GM12874 (cell line): Measurements from ENCODE around the gene NME3.

Experiments
- CTCF ChIP-seq: IDR thresholded peaks from 2 replicates; pipeline ENCODE4 v1.5.1; 2011; ENCODE audit warnings: low read depth, mild to moderate bottlenecking, control low read depth, low read length, moderate library complexity; ENCODE audit not compliant: insufficient read depth

Gene NME3

GRCh38 chr16:1771188-1771863 lies at the start of gene NME3:
NME3 (minus strand) TSS chr16:1771543; CDS start chr16:1771534, 9 bp downstream.
- no peak for TF ChIP-seq CTCF

- TF ChIP-seq CTCF = no peak
Observed at GRCh38 chr16:1820946-1821290, 49.6 kb upstream of the NME3 start.

- TF ChIP-seq CTCF = no peak
Observed at GRCh38 chr16:1820096-1820945, 49.0 kb upstream of the NME3 start.

- no peak for TF ChIP-seq CTCF
Observed at GRCh38 chr16:1819611-1820010, 48.3 kb upstream of the NME3 start.

GRCh38 chr16:1818873-1819525 lies 47.7 kb upstream of the NME3 start:
- TF ChIP-seq CTCF = no peak

- no peak for TF ChIP-seq CTCF
Observed at GRCh38 chr16:1818204-1818872, 47.0 kb upstream of the NME3 start.

- TF ChIP-seq CTCF = no peak
Observed at GRCh38 chr16:1817716-1818115, 46.4 kb upstream of the NME3 start.
